Stimulated activated CD8-positive, alpha-beta memory T cell treated with anti-CD3 and anti-CD28 coated beads, Interleukin-4, amount 100 ng/mL, for 1 hour (primary cell): Measurements from ENCODE around the gene OR7C1.
"Not testable (repeated sequence)": the region's sequence is repeated elsewhere in the genome, so short reads cannot be mapped to it uniquely, and the experiment has no call there.

Source experiments
- DNase-seq, 2 donors: peaks; one replicate each; pipeline ENCODE4 v3.0.0-alpha.2; 2020; ENCODE audit warnings: low read depth in 2 of 2, low spot score in 1 of 2

Gene OR7C1

GRCh38 chr19:14785102-14785793, 49.7 kb downstream of the OR7C1 start:
- DNase-seq = not testable (repeated sequence)

GRCh38 chr19:14784730-14785101, 50.3 kb downstream of the OR7C1 start:
- DNase-seq = not testable (repeated sequence)

- not testable (repeated sequence) for DNase-seq
Observed at GRCh38 chr19:14783410-14783998, 51.5 kb downstream of the OR7C1 start.

DNA sequence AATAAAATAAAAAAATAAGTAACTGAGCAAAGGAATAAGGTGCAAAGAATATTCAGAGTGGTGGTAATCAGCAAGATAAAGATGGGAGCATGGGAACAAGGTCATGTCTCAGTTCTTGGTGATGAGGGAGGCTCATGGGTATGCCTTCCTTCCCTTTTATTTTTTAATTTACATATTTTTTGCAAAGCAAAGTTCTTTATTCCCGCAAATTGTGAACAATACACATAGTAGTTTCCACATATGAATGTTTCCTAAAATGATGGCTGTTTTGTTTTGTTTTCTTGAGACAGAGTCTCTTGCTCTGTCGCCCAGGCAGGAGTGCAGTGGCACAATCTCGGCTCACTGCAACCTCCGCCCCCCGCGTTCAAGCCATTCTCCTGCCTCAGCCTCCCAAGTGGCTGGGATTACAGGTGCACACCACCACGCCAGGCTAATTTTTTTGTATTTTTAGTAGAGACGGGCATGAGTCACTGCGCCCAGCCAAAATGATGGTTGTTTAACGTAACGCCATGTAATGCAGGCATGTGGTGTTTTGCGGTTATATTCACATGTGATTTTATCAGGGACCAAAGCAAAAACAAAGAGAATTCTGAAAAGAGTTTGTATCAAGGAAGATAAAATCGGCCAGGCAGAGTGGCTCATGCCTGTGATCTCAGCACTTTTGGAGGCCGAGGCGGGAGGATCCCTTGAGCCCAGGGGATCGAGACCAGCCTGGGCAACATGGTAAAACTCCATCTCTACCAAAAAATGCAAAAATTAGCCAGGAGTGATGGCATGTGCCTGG, 52.2 kb downstream of the OR7C1 start:
- DNase-seq = no peak

- DNase-seq = not testable (repeated sequence)
Observed at GRCh38 chr19:14781713-14782536, 53.1 kb downstream of the OR7C1 start.

DNA sequence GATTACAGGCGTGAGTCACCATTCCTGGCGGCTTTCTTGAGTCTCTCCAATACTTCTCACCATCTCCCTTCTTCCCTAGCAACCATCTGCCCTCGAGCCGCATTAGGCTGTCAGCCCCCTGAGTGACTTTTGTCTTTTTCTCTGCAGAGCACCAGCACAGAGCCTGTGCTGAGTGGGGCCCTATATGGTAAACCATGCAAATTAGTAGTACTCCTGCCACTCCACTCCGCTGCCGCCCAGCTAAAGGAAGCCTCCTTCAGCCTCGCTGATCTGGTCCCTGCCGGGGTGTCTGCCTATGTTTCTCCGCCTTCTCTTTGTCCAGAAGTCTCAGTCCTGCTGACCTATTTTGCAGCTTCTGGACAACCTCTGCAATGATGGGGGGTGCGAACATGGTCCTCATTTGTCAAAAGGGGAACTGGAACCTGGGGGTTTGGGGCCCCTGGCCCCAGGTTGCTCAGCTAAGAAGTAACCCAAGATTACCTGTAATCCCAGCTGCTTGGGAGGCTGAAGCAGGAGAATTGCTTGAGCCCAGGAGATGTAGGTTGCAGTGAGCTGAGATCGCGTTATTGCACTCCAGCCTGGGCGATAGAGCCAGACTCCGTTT, 54.3 kb downstream of the OR7C1 start:
- not testable (repeated sequence) for DNase-seq

DNA sequence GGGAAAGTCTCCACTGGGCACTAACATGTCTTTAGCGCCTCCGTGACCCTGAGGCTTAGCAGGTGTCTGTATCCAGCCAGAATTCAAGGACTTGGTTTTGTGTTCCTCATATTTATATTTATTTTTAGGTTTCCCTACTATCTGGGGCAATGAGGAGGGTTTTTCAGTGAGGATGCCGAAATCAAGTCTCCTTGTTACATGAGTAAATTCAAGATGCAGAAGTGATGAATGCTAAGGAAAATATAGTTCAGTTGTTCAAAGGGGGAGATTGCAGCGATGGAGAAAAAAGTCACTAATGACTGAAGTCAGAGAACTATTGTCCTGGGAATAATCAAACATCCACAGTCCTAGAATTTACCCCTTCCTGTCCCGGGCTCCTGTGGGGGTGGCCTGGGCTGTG, 55.8 kb downstream of the OR7C1 start:
- no peak for DNase-seq

DNA sequence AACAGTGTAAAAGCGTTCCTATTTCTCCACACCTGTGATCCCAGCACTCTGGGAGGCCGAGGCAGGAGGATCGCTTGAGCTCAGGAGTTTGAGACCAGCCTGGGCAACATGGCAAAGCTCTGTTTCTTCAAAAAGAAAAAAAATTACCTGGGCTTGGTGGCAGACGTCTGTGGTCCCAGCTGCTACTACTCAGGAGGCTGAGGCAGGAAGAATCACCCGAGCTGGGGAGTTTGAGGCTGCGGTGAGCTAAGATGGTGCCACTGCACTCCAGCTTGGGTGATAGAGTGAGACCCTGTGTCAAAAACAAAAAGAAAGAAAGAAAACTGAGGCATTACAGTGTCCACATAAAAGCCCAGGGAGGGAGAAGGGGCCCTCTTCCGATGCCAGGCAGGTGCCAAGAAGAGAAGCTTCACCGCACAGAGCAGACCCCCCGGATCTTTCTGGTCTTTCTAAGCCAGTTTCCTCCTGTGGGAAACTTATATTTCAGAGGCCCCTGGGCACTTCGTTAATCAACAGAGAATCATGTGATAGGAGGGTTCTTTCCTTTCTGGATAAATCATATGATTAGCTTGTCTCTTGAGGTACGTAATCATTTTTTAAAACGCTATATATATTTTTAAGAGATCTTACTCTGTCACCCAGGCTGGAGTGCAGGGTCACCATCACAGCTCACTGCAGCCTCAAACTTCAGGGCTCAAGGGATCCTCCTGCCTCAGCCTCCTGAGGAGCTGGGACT, 56.7 kb downstream of the OR7C1 start, which contains the start of gene ADGRE2:
Gene ADGRE2, minus strand, starts transcription at position 451 of the 736 bp plus-strand sequence. CDS start 1,804 bp downstream, outside the sequence.
- not testable (repeated sequence) for DNase-seq

DNA sequence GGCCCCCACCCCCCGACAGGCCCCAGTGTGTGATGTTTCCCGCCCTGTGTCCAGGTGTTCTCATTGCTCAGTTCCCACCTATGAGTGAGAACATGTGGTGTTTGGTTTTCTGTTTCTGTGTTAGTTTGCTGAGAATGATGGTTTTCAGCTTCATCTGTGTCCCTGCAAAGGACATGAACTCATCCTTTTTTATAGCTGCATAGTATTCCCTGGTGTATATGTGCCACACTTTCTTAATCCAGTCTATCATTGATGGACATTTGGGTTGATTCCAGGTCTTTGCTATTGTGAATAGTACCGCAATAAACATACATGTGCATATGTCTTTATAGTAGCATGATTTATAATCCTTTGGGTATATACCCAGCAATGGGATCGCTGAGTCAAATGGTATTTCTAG, 57.3 kb downstream of the OR7C1 start:
- not testable (repeated sequence) for DNase-seq

- DNase-seq = no peak
Observed at GRCh38 chr19:14775869-14776586, 59.0 kb downstream of the OR7C1 start.

DNA sequence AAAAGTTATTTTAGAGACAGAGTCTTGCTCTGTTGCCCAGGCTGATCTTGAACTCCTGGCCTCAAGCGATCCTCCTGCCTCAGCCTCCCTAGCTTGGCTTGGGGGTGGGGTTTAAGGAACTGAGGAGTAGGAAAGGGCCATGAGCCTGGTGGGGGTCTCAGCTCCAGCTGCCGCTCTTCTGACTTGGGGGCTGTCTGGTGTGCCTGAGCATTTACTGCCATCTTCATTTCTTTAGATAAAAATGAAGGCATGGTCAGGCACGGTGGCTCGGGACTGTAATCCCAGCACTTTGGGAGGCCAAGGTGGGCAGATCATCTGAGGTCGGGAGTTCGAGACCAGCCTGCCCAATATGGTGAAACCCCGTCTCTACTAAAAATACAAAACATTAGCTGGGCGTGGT, 59.7 kb downstream of the OR7C1 start:
- DNase-seq = not testable (repeated sequence)

DNA sequence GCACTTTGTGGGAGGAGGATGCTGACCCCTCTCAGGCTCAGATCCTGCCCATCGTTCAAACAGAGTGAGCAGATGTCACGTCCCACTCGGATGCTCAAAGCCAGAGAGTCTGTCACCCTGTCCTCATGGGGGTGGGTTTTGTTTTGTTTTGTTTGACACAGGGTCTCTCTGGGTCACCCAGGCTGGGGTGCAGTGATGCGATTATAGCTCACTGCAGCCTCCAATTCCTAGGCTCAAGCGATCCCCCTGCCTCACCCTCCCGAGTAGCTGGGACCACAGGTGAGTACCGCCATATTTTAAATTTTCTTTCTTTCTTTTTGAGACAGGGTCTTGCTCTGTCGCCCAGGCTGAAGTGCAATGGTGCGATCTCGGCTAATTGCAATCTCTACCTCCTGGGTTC, 60.6 kb downstream of the OR7C1 start:
- no peak for DNase-seq

DNA sequence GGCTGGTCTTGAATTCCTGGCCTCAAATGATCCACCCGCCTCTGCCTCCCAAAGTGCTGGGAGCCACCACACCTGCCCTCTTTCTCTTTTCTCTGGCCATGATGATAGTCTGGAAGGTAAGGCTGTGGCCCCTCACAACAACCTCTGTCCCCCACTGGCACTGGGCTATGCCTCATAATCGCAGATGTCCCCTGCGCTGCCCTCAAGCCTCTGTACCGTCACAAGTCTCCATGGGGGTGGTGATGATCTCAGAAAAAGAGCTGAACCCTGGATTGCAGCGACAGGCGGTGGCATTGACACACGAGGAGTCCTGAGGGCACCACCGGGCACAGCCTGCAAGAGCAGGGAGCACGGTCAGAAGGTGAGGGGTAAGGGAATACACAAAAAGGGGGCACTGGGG, 61.3 kb downstream of the OR7C1 start:
- DNase-seq = not testable (repeated sequence)

- DNase-seq = no peak
Observed at GRCh38 chr19:14772995-14773394, 62.0 kb downstream of the OR7C1 start.

- DNase-seq = no peak
Observed at GRCh38 chr19:14772467-14772866, 62.5 kb downstream of the OR7C1 start.

- DNase-seq = no peak
Observed at GRCh38 chr19:14770944-14771839, 63.8 kb downstream of the OR7C1 start.

GRCh38 chr19:14770136-14770535, 64.8 kb downstream of the OR7C1 start:
- no peak for DNase-seq

DNA sequence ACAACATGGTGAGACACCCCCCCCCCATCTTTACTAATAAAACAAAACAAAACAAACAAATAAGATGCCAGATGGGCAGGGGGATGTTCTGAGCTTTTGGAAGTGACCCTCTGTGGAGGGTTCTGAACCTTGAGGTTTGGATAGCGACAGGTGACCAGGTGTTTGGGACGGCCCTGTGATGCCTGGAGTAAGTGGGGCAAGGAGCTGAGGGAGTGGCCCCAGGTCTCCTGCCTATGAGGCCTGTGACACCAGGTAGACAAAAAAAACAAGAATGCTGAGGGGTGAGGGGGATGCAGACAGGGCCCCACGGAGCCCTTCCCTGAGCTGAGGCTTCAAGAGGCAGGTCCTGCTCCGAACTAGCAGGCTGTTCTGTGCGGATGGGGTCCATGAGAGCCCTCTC, 65.8 kb downstream of the OR7C1 start:
- no peak for DNase-seq
